Mucosa of stomach (tissue), 1 donor: ENCODE results near the gene PKHD1.

ENCODE experiments used
- H3K27me3 ChIP-seq: one replicate; pipeline ENCODE4 v1.7.0; 2013; ENCODE audit warnings: mild to moderate bottlenecking, low read length; ENCODE audit not compliant: control insufficient read depth, insufficient read depth
- H3K36me3 ChIP-seq: one replicate; pipeline ENCODE4 v1.7.0; 2013; ENCODE audit warnings: low read length; ENCODE audit not compliant: control insufficient read depth, insufficient read depth
- H3K4me1 ChIP-seq: one replicate; pipeline ENCODE4 v1.7.0; 2013; ENCODE audit warnings: mild to moderate bottlenecking, low read length; ENCODE audit not compliant: control insufficient read depth, insufficient read depth
- H3K4me3 ChIP-seq: one replicate; pipeline ENCODE4 v1.7.0; 2013; ENCODE audit warnings: low read length
- H3K9ac ChIP-seq: one replicate; pipeline ENCODE4 v1.7.0; 2013; ENCODE audit warnings: mild to moderate bottlenecking, low read length, moderate library complexity
- H3K9me3 ChIP-seq: one replicate; pipeline ENCODE4 v1.7.0; 2013; ENCODE audit warnings: mild to moderate bottlenecking, low read length, moderate library complexity; ENCODE audit not compliant: control insufficient read depth
- donor health status: Pancreatic carcinoma.

Gene PKHD1

GRCh38 chr6:51678905-51679620, 408.4 kb downstream of the PKHD1 start:
- no peaks in the 10 kb centered on the region for H3K9me3 ChIP-seq
- H3K4me3 ChIP-seq = no peak overlapping the region
- H3K36me3 ChIP-seq = no peaks in the 10 kb centered on the region
- no peaks in the 10 kb centered on the region for H3K27me3 ChIP-seq
- H3K9ac ChIP-seq = no peak overlapping the region
- H3K4me1 ChIP-seq = no peaks in the 10 kb centered on the region

- H3K4me3 ChIP-seq = no peak overlapping the region
- no peaks in the 10 kb centered on the region for H3K27me3 ChIP-seq
- no peaks in the 10 kb centered on the region for H3K4me1 ChIP-seq
- H3K36me3 ChIP-seq = no peaks in the 10 kb centered on the region
- no peaks in the 10 kb centered on the region for H3K9me3 ChIP-seq
- H3K9ac ChIP-seq = no peak overlapping the region
Observed at GRCh38 chr6:51678274-51678673, 409.1 kb downstream of the PKHD1 start.

- Histone ChIP-seq H3K27me3 (no peaks in the 10 kb centered on the region), H3K4me3 (no peak overlapping the region), H3K4me1 (no peaks in the 10 kb centered on the region), H3K9ac (no peak overlapping the region), H3K9me3 (no peaks in the 10 kb centered on the region), H3K36me3 (no peaks in the 10 kb centered on the region)
Observed at GRCh38 chr6:51675922-51676275, 411.5 kb downstream of the PKHD1 start.

- Histone ChIP-seq H3K36me3 (no peaks in the 10 kb centered on the region), H3K9me3 (no peaks in the 10 kb centered on the region), H3K4me3 (no peak overlapping the region), H3K27me3 (no peaks in the 10 kb centered on the region), H3K9ac (no peak overlapping the region), H3K4me1 (no peaks in the 10 kb centered on the region)
Observed at GRCh38 chr6:51675020-51675921, 412.1 kb downstream of the PKHD1 start.

DNA sequence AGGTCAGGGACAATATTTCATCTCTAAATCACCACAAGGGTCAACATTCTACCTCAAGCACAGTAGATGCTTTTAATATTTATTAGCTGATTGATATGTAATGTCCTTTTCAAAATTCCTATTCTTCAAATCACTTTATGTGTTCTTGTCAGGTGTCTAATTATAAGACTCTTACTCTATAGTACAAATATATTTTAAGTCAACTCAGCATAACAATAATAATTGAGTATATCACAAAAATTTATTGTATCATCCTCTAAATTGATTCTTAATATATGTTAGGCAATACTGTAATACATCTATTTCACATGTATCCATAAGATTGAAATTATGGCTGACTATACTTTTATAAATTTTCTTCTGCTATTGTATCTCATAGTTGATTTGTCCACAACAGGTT, 423.9 kb downstream of the PKHD1 start:
- Histone ChIP-seq H3K27me3 (no peaks in the 10 kb centered on the region), H3K36me3 (no peaks in the 10 kb centered on the region), H3K4me1 (no peaks in the 10 kb centered on the region), H3K4me3 (no peak overlapping the region), H3K9me3 (no peaks in the 10 kb centered on the region), H3K9ac (no peak overlapping the region)

DNA sequence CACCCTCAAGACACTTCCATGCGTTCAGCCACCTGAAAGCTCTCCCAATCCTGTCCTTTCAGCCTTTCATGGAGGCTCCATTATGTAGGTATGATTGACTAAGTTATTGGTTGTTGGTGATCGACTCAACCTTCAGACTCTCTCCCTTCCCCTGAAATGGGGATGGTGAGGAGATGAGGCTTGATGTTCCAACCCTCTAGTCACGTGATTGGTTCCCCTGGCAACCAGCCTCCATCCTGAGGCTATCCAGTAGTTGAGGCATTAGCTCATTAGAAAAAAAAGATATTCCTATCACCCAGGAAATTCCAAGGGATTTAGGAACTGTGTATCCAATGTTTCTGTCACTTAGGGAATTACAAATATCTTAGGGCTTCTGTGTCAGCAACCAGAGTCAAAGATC, 426.6 kb downstream of the PKHD1 start:
- H3K27me3 ChIP-seq = no peaks in the 10 kb centered on the region
- H3K9ac ChIP-seq = no peak overlapping the region
- no peaks in the 10 kb centered on the region for H3K4me1 ChIP-seq
- H3K9me3 ChIP-seq = no peaks in the 10 kb centered on the region
- no peaks in the 10 kb centered on the region for H3K36me3 ChIP-seq
- H3K4me3 ChIP-seq = no peak overlapping the region

DNA sequence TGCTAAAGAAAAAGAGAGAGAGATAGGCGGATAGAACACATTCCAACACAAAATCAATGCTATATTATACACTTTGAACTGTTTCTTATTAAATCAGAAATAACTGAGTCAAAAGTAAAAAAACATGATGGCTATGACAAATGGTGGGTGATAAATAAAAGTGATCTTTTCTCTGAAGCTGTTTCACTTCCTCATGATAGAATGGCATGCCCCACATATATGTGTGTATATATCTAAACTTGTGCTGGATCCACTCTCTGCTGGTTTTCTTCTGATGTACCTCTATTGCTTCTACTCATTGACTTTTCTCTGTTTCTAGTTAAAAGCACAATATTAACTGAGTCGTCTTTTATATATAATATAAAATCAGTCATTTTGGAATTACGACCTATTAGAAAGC, 429.9 kb downstream of the PKHD1 start:
- no peaks in the 10 kb centered on the region for H3K4me1 ChIP-seq
- no peak overlapping the region for H3K9ac ChIP-seq
- H3K27me3 ChIP-seq = no peaks in the 10 kb centered on the region
- H3K36me3 ChIP-seq = no peaks in the 10 kb centered on the region
- no peak overlapping the region for H3K4me3 ChIP-seq
- H3K9me3 ChIP-seq = no peaks in the 10 kb centered on the region

DNA sequence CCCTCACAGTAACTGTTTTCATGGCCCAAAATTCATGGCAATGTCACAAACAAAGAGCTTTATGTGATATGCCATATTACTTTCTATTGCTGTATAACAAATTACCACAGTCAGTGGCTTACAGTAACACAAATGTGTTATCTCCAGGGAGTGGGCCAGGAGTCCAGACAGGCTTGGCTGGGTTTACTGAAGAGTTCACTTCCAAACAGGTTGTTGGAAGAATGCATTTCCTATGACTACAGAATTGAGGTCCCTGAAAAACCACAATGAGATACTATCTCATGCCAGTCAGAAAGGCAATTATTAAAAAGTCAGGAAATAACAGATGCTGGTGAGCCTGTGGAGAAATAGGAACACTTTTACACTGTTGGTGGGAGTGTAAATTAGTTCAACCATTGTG, 431.9 kb downstream of the PKHD1 start:
- Histone ChIP-seq H3K9ac (no peak overlapping the region), H3K9me3 (no peaks in the 10 kb centered on the region), H3K4me1 (no peaks in the 10 kb centered on the region), H3K4me3 (no peak overlapping the region), H3K27me3 (no peaks in the 10 kb centered on the region), H3K36me3 (no peaks in the 10 kb centered on the region)

GRCh38 chr6:51654647-51655046, 432.8 kb downstream of the PKHD1 start:
- H3K4me3 ChIP-seq = no peak overlapping the region
- H3K4me1 ChIP-seq = no peaks in the 10 kb centered on the region
- H3K9ac ChIP-seq = no peak overlapping the region
- no peaks in the 10 kb centered on the region for H3K9me3 ChIP-seq
- no peaks in the 10 kb centered on the region for H3K36me3 ChIP-seq
- no peaks in the 10 kb centered on the region for H3K27me3 ChIP-seq

DNA sequence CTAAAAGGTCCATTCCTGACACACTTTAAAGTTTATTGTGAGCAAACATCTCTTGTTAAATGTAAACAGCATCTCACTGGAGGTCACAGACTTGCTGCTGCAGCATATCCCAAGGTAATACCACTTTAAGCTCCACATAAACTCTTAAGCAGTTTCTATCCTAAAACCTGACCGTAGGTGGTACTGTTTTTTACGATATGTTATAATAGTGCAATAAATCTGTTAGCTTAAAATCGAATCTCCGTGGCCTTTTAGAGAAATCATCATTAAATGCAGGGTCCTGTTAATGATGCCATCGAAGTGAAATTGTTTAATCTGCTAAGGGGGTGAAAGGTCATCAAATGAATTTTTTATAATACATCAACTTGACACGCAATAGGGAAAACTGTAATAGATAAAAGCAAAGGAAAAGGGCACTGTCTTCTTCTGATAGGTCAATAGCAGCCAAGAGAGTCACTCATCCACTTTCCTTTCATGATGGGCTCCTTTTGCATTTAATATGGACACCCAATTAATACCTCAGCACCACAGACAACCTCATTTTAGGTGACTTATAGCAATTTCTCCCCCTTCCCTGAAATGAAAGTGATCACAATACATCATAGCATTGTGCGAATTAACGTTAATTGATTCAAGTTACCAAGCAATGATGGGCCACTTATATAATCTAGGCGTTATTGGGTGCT, 436.1 kb downstream of the PKHD1 start:
- Histone ChIP-seq H3K4me3 (no peak overlapping the region), H3K9me3 (no peaks in the 10 kb centered on the region), H3K36me3 (no peaks in the 10 kb centered on the region), H3K9ac (no peak overlapping the region), H3K27me3 (no peaks in the 10 kb centered on the region), H3K4me1 (no peaks in the 10 kb centered on the region)

DNA sequence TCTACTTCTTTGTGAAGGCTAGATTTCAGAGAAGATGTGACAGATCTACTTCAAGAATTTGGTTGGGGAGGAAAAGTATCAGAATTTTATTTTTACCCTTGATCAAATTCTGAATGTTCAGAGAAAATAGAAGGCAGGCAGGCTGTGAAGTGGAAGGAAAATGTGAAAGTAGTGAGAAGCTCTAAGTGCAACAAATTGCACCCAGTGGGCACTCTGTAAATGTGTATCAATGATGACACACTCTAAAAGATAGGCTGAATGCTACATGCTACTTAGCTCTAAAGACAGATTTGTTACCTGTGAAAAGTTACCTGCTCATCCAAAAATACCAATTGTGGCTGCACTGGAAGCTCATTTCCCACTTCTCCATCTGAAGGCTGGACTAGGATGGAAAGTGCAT, 438.6 kb downstream of the PKHD1 start:
- H3K4me1 ChIP-seq = no peaks in the 10 kb centered on the region
- no peak overlapping the region for H3K9ac ChIP-seq
- H3K9me3 ChIP-seq = no peaks in the 10 kb centered on the region
- no peaks in the 10 kb centered on the region for H3K36me3 ChIP-seq
- no peak overlapping the region for H3K4me3 ChIP-seq
- H3K27me3 ChIP-seq = no peaks in the 10 kb centered on the region

GRCh38 chr6:51648236-51648635, 439.2 kb downstream of the PKHD1 start:
- H3K9ac ChIP-seq = no peak overlapping the region
- H3K4me1 ChIP-seq = no peaks in the 10 kb centered on the region
- H3K27me3 ChIP-seq = no peaks in the 10 kb centered on the region
- no peak overlapping the region for H3K4me3 ChIP-seq
- H3K9me3 ChIP-seq = no peaks in the 10 kb centered on the region
- no peaks in the 10 kb centered on the region for H3K36me3 ChIP-seq
